Skeletal muscle satellite cell (primary cell): ENCODE measurements around the gene PFN1.

Source experiments
- H3K27me3 ChIP-seq: 2 replicates; pipeline ENCODE4 v1.7.0; 2013; ENCODE audit warnings: low read length; ENCODE audit not compliant: control insufficient read depth, insufficient read depth
- H3K36me3 ChIP-seq: 2 replicates; pipeline ENCODE4 v1.7.0; 2013; ENCODE audit warnings: mild to moderate bottlenecking, control low read depth, low read length; ENCODE audit not compliant: insufficient read depth
- H3K4me1 ChIP-seq: 2 replicates; pipeline ENCODE4 v1.7.0; 2013; ENCODE audit warnings: low read length; ENCODE audit not compliant: control insufficient read depth, insufficient read depth
- H3K4me2 ChIP-seq: 2 replicates; pipeline ENCODE4 v1.7.0; 2013; ENCODE audit warnings: mild to moderate bottlenecking, low read length
- H3K4me3 ChIP-seq: 2 replicates; pipeline ENCODE4 v1.7.0; 2013; ENCODE audit warnings: low read length
- H3K9ac ChIP-seq: 2 replicates; pipeline ENCODE4 v1.7.0; 2013; ENCODE audit warnings: mild to moderate bottlenecking, low read depth, low read length, moderate library complexity
- H3K9me3 ChIP-seq: replicated peaks from 2 replicates; pipeline ENCODE4 v1.7.0; 2013; ENCODE audit warnings: mild to moderate bottlenecking, control low read depth, low read length

The PFN1 gene

DNA sequence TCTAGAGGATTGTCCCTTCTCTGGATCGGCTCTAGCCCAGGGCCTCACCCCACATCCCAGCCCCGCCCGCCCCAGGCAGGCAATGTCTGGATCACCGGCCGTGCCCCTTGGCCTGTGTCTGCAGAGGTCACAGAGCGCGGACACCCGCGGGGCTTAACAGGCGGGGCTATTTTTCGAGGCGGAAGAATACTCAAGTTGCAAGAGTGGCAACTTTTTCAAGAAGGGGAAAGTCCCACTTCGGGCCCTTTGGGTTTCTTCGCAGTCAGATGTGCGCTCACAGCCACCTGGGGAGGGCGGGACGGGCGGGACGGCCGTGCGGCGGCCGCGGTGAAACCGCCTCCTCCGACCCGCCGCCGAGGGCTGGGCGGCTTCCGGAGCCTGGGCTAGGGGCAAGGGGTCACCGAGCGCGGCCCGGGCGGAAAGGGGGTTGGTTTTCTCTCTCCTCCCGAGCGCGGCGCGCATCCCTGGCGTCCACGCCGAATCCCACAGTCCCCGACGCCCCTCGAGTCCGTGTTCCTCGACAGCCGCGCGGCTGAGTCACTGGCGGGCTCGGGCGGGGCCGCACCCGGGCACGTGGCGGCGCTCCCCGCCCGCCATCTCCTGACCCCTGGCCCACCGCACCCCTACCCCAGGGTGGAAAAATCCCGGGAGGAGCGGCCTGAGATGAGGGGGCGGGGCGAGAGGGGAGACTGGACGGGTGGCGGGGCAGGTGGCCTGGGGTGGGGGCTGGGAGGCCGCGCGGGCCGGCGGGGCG lies 1.2 kb upstream of the PFN1 start:
- peak overlapping the region; percentile 99 for H3K4me3 ChIP-seq
- peak overlapping the region; percentile 86 for H3K4me2 ChIP-seq
- H3K9me3 ChIP-seq: no peaks in the 10 kb centered on the region
- no peaks in the 10 kb centered on the region for H3K27me3 ChIP-seq
- H3K36me3 ChIP-seq: peaks cover 29% of the 10 kb centered on the region
- peaks cover 53% of the 10 kb centered on the region for H3K4me1 ChIP-seq
- peak overlapping the region; percentile 72 for H3K9ac ChIP-seq

DNA sequence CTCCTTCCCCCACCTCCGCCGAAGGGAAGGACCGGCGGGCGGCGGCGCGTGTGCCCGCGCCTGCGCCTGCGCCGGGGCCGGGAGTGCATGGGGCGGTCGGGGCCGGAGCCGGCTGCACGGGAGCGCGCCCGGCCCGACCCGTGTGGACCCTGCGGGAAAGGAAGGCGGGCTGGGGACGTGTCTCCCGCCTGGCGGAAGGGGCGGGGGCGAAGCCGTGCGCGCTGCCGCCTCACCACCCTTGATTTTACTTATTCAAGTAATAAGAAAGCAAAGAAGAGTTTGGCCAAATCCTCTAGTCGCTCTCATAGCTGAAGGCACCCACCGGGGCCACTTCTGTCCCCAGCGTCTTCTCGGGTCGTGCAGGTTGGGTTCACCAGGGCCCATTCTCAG lies 596 bp upstream of the PFN1 start:
- no peaks in the 10 kb centered on the region for H3K27me3 ChIP-seq
- peaks cover 53% of the 10 kb centered on the region for H3K4me1 ChIP-seq
- H3K4me3 ChIP-seq: peak overlapping the region; percentile 99
- peaks cover 34% of the 10 kb centered on the region for H3K36me3 ChIP-seq
- H3K4me2 ChIP-seq: peak overlapping the region; percentile 86
- H3K9ac ChIP-seq: peak overlapping the region; percentile 72
- H3K9me3 ChIP-seq: no peaks in the 10 kb centered on the region

DNA sequence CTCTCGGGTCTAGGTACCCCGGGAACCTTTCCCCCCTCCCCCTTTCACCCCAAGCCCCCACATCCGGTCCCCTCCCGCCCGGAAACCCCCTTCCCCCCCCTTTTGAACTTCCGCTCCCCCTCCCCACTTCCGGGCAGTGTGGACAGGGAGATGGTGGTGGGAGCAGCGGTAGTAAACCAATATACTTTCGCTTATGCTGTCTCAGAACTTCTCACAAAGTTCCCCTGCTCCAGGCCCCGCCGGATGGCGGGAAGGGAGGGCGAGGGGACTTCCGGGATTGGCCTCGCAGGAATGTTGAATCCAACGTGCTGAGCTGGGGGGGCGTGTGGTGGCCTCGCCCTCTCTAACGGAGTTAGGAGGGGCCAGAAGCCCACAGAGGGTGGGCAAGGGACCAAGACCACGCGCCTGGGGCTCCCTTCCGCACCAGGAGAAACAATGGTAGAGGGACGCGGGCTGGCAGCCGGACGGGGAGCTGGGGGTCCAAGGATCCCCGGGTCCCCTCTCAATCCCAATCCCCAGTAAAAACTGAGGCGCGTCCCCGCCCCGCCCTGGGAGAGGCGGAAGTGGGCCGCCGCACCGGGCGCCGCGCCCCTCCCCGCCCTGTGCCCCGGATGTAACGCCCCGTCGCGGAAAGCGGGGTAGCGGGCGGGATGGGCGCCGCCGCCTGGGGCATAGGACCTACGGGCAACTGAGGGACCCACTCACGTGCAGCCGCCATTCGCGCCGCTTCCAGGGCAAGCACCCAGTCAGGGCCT lies 742 bp downstream of the PFN1 start:
- peaks cover 48% of the 10 kb centered on the region for H3K36me3 ChIP-seq
- H3K9me3 ChIP-seq: no peaks in the 10 kb centered on the region
- H3K9ac ChIP-seq: peak overlapping the region; percentile 97
- H3K27me3 ChIP-seq: no peaks in the 10 kb centered on the region
- H3K4me2 ChIP-seq: peak overlapping the region; percentile 92
- H3K4me1 ChIP-seq: peaks cover 47% of the 10 kb centered on the region
- H3K4me3 ChIP-seq: peak overlapping the region; percentile 99

DNA sequence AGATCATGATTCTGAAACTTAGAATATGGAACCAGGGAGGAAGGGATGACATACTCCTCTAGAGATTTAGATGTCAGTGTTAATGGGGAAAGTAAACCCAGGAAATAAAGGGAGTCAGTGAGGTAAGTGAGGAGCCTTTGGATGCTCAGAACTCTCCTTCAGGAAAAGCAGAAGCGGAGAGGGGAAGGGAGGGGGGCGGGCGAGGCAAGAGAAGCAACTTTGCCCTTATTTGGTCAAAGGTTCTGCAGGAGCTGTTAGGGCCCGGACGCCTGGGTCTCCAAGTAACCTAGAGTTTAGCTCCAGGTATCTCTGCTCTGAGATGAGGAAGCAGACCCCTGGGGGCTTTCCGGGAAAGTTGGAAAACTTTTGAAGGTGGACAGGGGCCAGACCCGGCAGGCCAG lies 1.3 kb downstream of the PFN1 start:
- Histone ChIP-seq H3K4me2 (peak overlapping the region; percentile 92), H3K4me1 (peaks cover 45% of the 10 kb centered on the region), H3K9ac (peak overlapping the region; percentile 97), H3K27me3 (no peaks in the 10 kb centered on the region), H3K4me3 (peak overlapping the region; percentile 99), H3K36me3 (peaks cover 52% of the 10 kb centered on the region), H3K9me3 (no peaks in the 10 kb centered on the region)

DNA sequence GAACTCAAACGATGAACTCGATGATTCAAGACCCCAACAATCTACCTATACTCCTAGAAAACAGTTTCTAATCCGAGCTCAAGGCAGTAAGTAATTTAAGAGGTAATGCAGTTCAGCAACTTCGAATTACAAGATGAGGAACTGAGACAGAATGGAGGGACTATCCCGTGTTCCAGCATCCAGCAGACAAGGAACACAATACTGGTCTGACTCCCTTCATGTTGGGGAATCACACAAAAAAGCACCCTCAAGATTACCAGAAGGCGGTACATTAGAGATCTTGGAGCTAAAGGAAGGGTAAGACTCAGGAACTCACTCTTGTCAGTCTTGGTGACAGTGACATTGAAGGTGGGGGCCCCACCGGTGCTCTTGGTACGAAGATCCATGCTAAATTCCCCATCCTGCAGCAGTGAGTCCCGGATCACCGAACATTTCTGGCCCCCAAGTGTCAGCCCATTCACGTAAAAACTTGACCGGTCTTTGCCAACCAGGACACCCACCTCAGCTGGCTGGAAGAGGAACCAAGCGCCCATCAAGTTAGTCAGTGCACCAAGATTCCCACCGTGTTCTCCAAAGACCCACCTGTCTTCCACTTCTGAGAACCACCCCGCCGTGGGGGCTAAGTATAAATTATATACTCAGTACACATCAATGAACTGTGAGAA lies 1.9 kb downstream of the PFN1 start:
- H3K27me3 ChIP-seq: no peaks in the 10 kb centered on the region
- peak overlapping the region; percentile 92 for H3K4me2 ChIP-seq
- peaks cover 52% of the 10 kb centered on the region for H3K36me3 ChIP-seq
- peak overlapping the region; percentile 97 for H3K9ac ChIP-seq
- H3K4me1 ChIP-seq: peaks cover 43% of the 10 kb centered on the region
- peak overlapping the region; percentile 99 for H3K4me3 ChIP-seq
- H3K9me3 ChIP-seq: no peaks in the 10 kb centered on the region

DNA sequence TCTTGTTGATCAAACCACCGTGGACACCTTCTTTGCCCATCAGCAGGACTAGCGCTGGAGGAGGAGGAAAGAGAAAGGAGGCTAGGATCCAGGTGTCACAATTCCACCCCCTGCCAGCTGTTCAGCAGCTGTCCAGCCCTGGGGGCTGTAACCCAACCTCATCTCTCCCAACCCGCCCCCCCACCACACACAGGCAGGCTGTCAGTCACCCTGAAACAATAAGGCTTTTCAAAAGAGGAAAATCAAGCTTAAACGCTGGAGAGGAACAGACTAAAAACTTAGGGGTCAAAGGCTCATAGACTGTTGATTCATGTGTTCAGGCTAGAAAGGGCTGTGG lies 2.4 kb downstream of the PFN1 start:
- peak overlapping the region; percentile 99 for H3K4me3 ChIP-seq
- no peaks in the 10 kb centered on the region for H3K9me3 ChIP-seq
- peak overlapping the region; percentile 92 for H3K4me2 ChIP-seq
- H3K27me3 ChIP-seq: no peaks in the 10 kb centered on the region
- H3K9ac ChIP-seq: peak overlapping the region; percentile 97
- peaks cover 43% of the 10 kb centered on the region for H3K4me1 ChIP-seq
- peaks cover 52% of the 10 kb centered on the region for H3K36me3 ChIP-seq

DNA sequence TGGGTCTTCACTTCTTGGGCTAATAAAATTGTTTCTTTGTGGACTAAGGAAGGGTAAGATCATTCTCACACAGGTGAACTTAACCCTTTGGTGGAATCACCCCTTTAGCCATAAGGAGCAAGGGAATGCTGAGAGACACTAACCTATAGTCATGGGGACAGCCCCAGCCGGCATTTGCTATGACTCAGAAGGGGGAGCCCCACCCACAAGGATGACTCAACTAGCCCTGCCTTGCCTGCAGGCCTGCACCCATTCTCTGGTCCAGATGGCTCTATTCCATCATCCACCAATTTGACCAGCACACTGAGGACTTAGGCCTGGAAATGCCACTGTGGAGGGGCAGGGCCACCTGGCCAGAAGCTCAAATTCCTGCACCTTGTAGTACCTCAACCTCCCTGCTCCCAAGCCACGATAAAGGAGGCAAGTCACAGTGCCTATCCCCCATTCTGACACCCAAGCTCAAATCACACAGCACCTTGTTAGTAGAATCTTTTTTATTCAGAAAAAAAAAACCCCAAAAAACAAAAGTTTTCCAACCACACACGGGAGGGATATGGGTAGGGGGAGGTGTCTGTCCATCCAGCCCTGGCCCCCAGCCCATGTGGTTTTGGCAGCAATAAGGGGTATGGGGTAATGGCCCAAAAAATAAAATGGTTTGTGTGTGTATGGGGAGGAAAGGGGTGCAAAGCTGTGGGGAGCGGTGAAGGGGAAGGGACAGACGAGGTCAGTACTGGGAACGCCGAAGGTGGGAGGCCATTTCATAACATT lies 3.0 kb downstream of the PFN1 start:
- Histone ChIP-seq H3K9ac (peak overlapping the region; percentile 97), H3K4me2 (peak overlapping the region; percentile 92), H3K4me3 (peak overlapping the region; percentile 99), H3K4me1 (peaks cover 38% of the 10 kb centered on the region), H3K9me3 (no peaks in the 10 kb centered on the region), H3K36me3 (peaks cover 52% of the 10 kb centered on the region), H3K27me3 (no peaks in the 10 kb centered on the region)

DNA sequence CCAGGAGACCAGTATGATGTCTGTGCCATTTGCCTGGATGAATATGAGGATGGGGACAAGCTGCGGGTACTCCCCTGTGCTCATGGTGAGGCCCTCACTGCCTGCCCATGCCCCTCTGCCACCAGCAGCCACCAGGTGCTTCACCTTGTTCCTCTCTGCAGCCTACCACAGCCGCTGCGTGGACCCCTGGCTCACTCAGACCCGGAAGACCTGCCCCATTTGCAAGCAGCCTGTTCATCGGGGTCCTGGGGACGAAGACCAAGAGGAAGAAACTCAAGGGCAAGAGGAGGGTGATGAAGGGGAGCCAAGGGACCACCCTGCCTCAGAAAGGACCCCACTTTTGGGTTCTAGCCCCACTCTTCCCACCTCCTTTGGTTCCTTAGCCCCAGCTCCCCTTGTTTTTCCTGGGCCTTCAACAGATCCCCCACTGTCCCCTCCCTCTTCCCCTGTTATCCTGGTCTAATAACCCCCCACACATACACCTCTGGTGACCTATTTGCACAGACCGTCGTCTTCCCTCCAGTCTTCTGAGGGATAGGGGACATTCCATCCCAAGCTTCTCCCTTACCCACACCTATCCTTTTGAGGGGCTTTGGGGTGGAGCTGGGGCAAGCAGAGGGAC lies 3.7 kb downstream of the PFN1 start:
- Histone ChIP-seq H3K36me3 (peaks cover 52% of the 10 kb centered on the region), H3K27me3 (no peaks in the 10 kb centered on the region), H3K4me3 (peak overlapping the region; percentile 55), H3K9ac (peak overlapping the region; percentile 97), H3K4me2 (peak overlapping the region; percentile 92), H3K4me1 (peaks cover 34% of the 10 kb centered on the region), H3K9me3 (no peaks in the 10 kb centered on the region)

DNA sequence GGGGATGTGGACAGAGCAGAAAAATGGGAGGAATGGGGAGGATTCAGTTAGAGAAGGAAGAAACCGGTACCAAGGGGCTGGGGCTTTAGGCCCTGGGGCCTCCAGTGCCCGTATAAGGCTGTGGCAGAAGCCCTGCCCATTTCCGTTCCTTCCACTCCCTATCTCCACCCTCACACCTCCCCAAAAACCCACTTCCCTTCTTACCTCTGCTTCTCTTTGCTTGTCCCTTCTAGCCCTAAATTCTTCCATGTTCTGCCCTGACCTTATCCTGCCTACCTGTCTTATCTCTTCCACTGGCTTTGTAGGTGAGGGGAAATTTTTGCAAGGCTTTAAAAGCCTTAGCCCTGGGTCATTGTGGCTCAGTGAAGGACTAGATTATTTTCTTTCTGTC lies 4.2 kb downstream of the PFN1 start:
- H3K4me3 ChIP-seq: no peak overlapping the region
- peaks cover 35% of the 10 kb centered on the region for H3K4me1 ChIP-seq
- H3K36me3 ChIP-seq: peaks cover 52% of the 10 kb centered on the region
- H3K4me2 ChIP-seq: peak overlapping the region; percentile 92
- H3K9ac ChIP-seq: peak overlapping the region; percentile 97
- H3K27me3 ChIP-seq: no peaks in the 10 kb centered on the region
- no peaks in the 10 kb centered on the region for H3K9me3 ChIP-seq

DNA sequence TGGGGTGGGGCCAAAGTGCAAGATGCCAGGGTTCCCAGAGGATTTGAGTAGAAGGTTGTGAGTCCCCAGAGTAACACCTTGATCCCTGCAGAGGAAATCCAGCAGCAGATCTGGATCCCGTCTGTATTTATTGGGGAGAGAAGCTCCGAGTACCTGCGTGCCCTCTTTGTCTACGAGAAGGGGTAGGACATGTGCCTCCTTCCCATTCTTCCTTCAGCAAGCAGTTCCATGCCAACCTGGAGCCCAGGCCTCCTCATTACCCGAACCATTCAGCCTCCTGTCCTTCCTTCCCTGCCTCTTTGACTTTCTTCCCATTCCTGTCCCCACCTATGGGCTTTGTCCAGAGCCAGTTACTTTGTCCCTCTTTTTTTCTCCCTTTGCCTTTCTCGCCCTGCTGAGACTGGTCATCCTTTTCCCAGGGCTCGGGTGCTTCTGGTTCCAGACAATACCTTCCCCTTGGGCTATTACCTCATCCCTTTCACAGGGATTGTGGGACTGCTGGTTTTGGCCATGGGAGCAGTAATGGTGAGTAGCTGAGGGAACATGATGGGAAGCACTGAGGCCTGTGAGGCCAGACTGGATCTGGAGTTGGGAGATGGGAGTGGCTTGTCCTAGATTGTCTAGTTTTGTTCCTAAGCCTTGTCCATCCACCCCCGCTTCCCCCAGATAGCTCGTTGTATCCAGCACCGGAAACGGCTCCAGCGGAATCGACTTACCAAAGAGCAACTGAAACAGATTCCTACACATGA lies 5.4 kb downstream of the PFN1 start:
- Histone ChIP-seq H3K4me3 (no peak overlapping the region), H3K36me3 (peaks cover 55% of the 10 kb centered on the region), H3K27me3 (no peaks in the 10 kb centered on the region), H3K9ac (peak overlapping the region; percentile 13), H3K4me1 (peaks cover 46% of the 10 kb centered on the region), H3K4me2 (no peak overlapping the region), H3K9me3 (no peaks in the 10 kb centered on the region)
